Fibroblast of mammary gland (primary cell): ENCODE data around the gene INPP4B.
A peak's percentile ranks its signal among the peaks of the same experiment; 100 is the strongest.

Experiments
- DNase-seq: peaks from one replicate; pipeline ENCODE4 v3.0.0-alpha.2; 2010; ENCODE audit warnings: low read depth
- H3K4me3 ChIP-seq: 2 replicates; pipeline ENCODE4 v1.5.1; 2011; ENCODE audit warnings: low read depth, mild to moderate bottlenecking, low read length, moderate library complexity; ENCODE audit not compliant: control insufficient read depth
- TF ChIP-seq, protein P1 (sequence below): conservative IDR thresholded peaks from 2 replicates; pipeline ENCODE4 v1.5.1; 2011; ENCODE audit warnings: low read depth, low read length, inconsistent platforms; ENCODE audit not compliant: control insufficient read depth, insufficient read depth

The INPP4B gene

DNA sequence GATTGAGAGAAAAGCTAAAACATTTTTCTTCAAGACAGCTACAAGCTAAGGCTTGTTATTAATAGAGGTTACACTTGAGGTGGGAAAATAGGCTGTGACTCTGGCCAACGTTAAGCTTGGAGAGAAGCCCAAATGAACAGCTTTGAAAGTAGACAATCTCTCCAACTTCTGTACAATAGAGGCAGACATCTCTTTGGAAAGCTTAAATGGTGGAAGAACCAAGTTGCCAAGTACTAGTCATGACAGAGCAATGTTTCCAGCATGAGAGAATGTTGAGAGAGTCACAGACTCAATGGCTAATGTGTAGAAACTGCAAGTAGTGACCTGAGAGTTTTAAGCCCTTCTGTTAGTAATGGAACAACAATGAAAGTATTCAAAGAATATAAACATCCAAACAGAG is 298.1 kb downstream of the INPP4B start:
- peak; percentile 14 for DNase-seq
- TF ChIP-seq, protein P1, sequence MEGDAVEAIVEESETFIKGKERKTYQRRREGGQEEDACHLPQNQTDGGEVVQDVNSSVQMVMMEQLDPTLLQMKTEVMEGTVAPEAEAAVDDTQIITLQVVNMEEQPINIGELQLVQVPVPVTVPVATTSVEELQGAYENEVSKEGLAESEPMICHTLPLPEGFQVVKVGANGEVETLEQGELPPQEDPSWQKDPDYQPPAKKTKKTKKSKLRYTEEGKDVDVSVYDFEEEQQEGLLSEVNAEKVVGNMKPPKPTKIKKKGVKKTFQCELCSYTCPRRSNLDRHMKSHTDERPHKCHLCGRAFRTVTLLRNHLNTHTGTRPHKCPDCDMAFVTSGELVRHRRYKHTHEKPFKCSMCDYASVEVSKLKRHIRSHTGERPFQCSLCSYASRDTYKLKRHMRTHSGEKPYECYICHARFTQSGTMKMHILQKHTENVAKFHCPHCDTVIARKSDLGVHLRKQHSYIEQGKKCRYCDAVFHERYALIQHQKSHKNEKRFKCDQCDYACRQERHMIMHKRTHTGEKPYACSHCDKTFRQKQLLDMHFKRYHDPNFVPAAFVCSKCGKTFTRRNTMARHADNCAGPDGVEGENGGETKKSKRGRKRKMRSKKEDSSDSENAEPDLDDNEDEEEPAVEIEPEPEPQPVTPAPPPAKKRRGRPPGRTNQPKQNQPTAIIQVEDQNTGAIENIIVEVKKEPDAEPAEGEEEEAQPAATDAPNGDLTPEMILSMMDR: no peak

DNA sequence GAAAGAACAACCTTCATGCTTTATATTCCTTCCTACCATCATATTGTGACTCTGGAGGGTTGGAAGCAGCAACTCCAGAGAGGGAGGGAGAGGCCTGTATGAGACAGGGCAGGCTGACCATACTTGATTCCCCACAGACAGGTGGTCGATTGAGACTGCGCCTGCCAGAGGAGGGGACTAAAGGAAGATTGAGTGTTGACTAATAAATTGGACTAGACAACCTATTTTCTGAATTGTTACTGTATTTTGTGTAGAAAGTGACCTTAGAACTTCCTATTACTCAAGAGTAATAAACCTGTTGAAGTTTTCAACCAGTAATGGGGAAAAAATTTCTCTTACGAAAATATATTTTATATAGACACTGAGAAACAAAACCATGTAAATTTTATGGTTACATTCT is 301.5 kb downstream of the INPP4B start:
- H3K4me3 ChIP-seq: no peak overlapping the region
- no peak for DNase-seq
- TF ChIP-seq, protein P1: no peak

More for the DNA sequence above, 298.1 kb downstream of the INPP4B start:
- H3K4me3 ChIP-seq: no peak overlapping the region

DNA sequence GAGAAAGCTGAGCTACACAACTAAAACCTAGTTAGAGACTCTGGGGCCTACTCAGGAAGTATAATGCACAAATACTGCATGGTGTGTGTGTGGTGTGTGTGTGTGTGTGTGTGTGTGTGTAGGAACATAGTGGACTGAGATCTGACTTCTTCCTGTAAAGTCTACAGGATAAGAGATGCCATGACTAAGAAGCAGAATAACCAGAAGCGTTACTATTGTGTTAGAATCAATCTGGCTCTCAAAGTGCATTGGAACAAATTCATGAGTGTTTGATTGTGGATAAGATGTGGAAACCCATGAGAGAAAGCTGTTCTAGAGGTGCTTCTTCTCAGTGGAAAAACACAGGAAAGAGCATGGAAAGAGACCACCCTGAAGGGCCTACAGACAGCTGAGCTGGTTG is 302.1 kb downstream of the INPP4B start:
- DNase-seq: no peak
- H3K4me3 ChIP-seq: no peak overlapping the region
- TF ChIP-seq, protein P1: no peak

DNA sequence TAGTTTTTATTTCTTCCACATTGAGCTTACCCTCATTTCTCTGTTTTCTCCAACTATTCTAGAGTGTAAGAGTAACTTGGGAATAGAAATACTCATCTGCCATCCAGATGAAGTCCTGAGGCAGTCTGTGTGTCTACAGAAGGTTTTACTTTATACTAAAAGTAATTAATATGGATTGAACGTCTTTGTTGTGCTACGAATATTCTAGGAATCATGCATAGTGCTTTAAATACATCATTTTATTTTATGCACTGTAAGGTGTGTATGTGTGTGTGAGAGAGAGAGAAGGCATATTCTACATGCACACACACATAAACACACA is 305.7 kb downstream of the INPP4B start:
- no peak overlapping the region for H3K4me3 ChIP-seq
- TF ChIP-seq, protein P1: no peak
- DNase-seq: no peak

DNA sequence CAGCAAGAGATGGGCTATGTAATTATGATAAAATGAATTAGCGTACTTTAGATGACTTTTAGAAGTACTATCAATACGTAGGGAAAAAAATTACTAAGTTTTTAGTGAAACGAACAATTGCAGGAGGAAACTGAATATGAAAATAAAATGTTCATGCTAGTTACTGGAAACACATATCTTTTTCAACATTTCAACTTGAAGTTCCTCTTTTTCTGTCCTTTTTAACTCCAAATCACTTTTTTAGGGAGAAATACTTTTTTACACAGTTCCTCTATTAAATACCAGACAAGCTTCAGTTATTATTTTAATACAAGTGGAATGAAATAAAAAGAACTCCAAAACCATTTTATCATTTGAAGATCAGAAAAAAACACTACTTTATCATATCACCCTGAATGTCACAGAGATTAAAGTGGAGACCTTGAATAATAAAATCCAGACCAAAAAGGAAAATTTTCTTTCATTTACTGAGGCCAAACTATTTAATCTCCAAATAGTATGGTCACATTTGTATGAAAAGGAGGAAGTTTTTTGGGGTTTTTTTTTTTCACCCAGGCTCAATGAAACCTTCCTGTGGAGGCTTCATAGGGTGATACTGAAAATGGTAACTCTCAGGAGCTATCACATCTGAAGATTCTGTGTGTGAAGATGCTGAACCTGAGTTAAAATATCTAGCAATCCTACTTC is 306.2 kb downstream of the INPP4B start:
- no peak for DNase-seq
- H3K4me3 ChIP-seq: no peak overlapping the region
- TF ChIP-seq, protein P1: no peak

DNA sequence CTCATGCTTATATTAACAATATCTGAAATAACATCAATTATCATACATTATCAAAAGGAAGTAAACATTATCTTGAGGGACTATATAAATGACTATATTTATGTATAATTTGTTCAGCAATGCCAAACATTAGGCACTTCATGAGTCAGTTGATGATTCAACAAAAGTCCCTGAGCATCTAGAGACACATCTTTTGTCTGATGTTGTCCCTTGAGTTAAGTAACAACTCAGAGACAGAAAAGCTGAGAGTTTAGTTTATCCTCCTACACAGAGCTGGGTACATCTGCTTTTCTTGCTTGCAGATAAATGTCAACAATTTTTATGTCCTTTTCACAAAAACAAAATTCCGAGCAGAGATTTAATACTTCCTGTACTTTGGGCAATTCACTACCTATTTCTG is 311.1 kb downstream of the INPP4B start:
- TF ChIP-seq, protein P1: no peak
- peak; percentile 66 for DNase-seq
- no peak overlapping the region for H3K4me3 ChIP-seq

DNA sequence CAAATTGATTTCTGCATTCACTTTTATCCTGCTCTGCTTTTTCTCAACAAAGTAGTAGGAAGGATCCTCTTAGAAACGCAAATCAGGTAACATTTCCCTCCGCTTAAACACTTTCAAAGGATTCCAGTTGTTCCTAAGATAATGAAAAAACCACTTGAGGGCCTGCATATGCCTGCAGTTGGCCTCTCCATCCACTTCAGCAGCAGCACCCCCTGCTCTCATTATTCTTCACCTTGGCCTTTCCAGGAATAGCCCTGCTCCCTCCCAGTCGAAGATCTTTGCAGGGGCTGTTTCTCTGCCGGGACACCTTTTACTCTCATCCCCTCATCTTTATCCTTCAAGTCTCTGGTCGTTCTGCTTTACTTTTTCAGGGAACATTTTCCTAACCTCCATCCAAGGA is 314.0 kb downstream of the INPP4B start:
- no peak overlapping the region for H3K4me3 ChIP-seq
- DNase-seq: no peak
- TF ChIP-seq, protein P1: no peak
